PC-9 (cell line): ENCODE data around the gene PPP2R2B. TPM values are rescaled to one million over a fixed set of nuclear protein-coding genes. Genes with fewer than 3 reads are reported as not detected.

Source experiments
- BruUV-seq: library from RNA; stranded (reverse); fragments of 400-500 nt; replicated peaks from 2 replicates; lab custom pipeline; 2021; lab: Mats Ljungman, UMichigan
- CTCF ChIA-PET: fragments of 300-600 bp; sonication (Branson Sonifier 250); formaldehyde crosslinking; loops from one replicate; lab custom pipeline; 2022; ENCODE audit warnings: antibody characterized with exemption; lab: Charles Lee
- POLR2A ChIA-PET: fragments of 300-600 bp; sonication (Branson Sonifier 250); formaldehyde crosslinking; loops from one replicate; lab custom pipeline; 2022; ENCODE audit warnings: antibody characterized with exemption; ENCODE audit not compliant: unreplicated experiment; lab: Charles Lee
- DNase-seq, 2 experiments: peaks; one replicate each; pipeline versions ENCODE4 v3.0.0 to v3.0.0-alpha.2; 2015 to 2022; ENCODE audit warnings: mixed read lengths in 1 of 2
- H2AFZ ChIP-seq: fragments of 200-600 bp; sonication (generic); 2 replicates; pipeline ENCODE4 v1.8.1; 2017; ENCODE audit warnings: antibody characterized with exemption
- H3F3A ChIP-seq: fragments of 200-600 bp; sonication (generic); 2 replicates; pipeline ENCODE4 v1.8.1; 2017; ENCODE audit warnings: antibody characterized with exemption, mild to moderate bottlenecking, low read depth; ENCODE audit not compliant: insufficient read depth
- H3K27ac ChIP-seq: fragments of 200-600 bp; sonication (generic); 2 replicates; pipeline ENCODE4 v1.6.1; 2016; ENCODE audit warnings: mixed run types
- H3K27me3 ChIP-seq: fragments of 200-600 bp; sonication (generic); 2 replicates; pipeline ENCODE4 v1.6.1; 2016; ENCODE audit warnings: low read depth, mixed run types; ENCODE audit not compliant: insufficient read depth
- H3K36me3 ChIP-seq: fragments of 200-600 bp; sonication (generic); 2 replicates; pipeline ENCODE4 v1.6.1; 2016; ENCODE audit warnings: low read depth, mixed run types
- H3K4me1 ChIP-seq: fragments of 200-600 bp; sonication (generic); replicated peaks from 2 replicates; pipeline ENCODE4 v1.6.1; 2016; ENCODE audit warnings: mixed run types; ENCODE audit not compliant: insufficient read depth
- H3K4me2 ChIP-seq: fragments of 200-600 bp; sonication (generic); 2 replicates; pipeline ENCODE4 v1.6.1; 2017; ENCODE audit warnings: mixed run types
- H3K4me3 ChIP-seq: fragments of 200-600 bp; sonication (generic); 2 replicates; pipeline ENCODE4 v1.6.1; 2016; ENCODE audit warnings: mixed run types
- H3K79me2 ChIP-seq: fragments of 200-600 bp; sonication (generic); 2 replicates; pipeline ENCODE4 v1.6.1; 2017; ENCODE audit warnings: low read depth, mixed run types
- H3K9me2 ChIP-seq: fragments of 200-600 bp; sonication (generic); 2 replicates; pipeline ENCODE4 v1.8.1; 2017; ENCODE audit warnings: mild to moderate bottlenecking; ENCODE audit not compliant: insufficient read depth
- H3K9me3 ChIP-seq: fragments of 200-600 bp; sonication (generic); 2 replicates; pipeline ENCODE4 v1.8.1; 2016; ENCODE audit warnings: low read depth; ENCODE audit not compliant: insufficient read depth
- H4K20me1 ChIP-seq: fragments of 200-600 bp; sonication (generic); 2 replicates; pipeline ENCODE4 v1.8.1; 2017; ENCODE audit not compliant: insufficient read depth
- EZH2 ChIP-seq: fragments of 200-600 bp; sonication (generic); IDR thresholded peaks from 2 replicates; pipeline ENCODE4 v1.8.0; 2017; ENCODE audit warnings: antibody characterized with exemption, low read depth
- intact Hi-C: fragments of 100-400 bp; cut with micrococcal nuclease; formaldehyde crosslinking; loops from one replicate; pipeline ENCODE4 v1.10.0; 2022; ENCODE audit not compliant: unreplicated experiment
- total RNA-seq: library from RNA; stranded (reverse); gene quantifications from 2 replicates; pipeline ENCODE4 v1.2.3, GENCODE V29; 2021
- TF ChIP-seq, protein P1 (sequence below): fragments of 200-600 bp; sonication (generic); conservative IDR thresholded peaks from 2 replicates; pipeline ENCODE4 v1.6.1; 2017; ENCODE audit warnings: mixed run types, antibody characterized with exemption, mild to moderate bottlenecking, moderate library complexity

Gene PPP2R2B
- total RNA-seq, 1 experiment from 2014 or later = not detected

DNA sequence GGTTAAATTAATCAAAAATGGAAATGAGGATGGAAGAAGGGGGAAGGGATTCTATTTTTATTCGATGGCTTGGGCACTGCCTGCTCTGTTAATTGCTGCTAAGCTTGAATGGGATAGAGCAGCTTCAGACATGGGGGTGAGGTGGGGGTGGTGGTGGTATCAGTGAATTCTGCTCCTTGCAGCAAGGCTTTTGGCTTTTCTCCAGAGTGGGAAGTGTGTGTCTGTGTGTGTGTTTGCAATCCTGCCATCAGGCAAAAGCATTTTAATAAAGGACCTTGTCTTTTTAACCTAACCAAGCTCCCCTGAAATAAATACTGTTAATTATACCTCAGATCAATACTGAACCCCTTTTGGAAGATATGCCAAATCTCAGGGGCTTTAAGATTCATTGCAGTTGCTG is 251.6 kb downstream of the PPP2R2B start:
- intact Hi-C loops = no loop called here
- no TSS peak for BruUV-seq

DNA sequence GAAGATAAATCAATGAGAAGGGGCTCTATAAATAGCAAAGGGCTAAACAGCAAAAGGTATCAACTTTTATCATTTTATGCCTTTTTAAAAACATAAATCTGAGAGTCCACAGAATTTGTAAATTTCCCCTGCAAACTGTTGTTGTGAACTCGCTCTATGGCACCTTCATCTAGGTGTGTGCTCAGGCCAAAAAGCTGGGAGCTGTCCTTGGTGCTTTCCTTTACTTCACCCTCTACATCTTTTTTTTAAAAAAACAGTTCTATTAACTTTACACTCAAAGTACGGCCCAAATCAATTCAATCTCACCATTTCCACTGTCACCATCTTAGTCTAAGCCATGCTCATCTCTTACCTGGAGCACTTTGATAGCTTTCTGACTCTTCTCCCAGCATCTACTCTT is 254.4 kb downstream of the PPP2R2B start:
- H2AFZ ChIP-seq = no peak overlapping the region
- H3K9me2 ChIP-seq = no peaks in the 10 kb centered on the region; the same call in 1 of the 2 replicates
- H3F3A ChIP-seq = no peaks in the 10 kb centered on the region
- H4K20me1 ChIP-seq = no peaks in the 10 kb centered on the region
- H3K4me1 ChIP-seq = no peaks in the 10 kb centered on the region
- BruUV-seq = no TSS peak
- no peak overlapping the region for H3K4me3 ChIP-seq
- H3K36me3 ChIP-seq = no peaks in the 10 kb centered on the region
- TF ChIP-seq, protein P1, sequence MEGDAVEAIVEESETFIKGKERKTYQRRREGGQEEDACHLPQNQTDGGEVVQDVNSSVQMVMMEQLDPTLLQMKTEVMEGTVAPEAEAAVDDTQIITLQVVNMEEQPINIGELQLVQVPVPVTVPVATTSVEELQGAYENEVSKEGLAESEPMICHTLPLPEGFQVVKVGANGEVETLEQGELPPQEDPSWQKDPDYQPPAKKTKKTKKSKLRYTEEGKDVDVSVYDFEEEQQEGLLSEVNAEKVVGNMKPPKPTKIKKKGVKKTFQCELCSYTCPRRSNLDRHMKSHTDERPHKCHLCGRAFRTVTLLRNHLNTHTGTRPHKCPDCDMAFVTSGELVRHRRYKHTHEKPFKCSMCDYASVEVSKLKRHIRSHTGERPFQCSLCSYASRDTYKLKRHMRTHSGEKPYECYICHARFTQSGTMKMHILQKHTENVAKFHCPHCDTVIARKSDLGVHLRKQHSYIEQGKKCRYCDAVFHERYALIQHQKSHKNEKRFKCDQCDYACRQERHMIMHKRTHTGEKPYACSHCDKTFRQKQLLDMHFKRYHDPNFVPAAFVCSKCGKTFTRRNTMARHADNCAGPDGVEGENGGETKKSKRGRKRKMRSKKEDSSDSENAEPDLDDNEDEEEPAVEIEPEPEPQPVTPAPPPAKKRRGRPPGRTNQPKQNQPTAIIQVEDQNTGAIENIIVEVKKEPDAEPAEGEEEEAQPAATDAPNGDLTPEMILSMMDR = no peak
- no peak for TF ChIP-seq EZH2
- H3K4me2 ChIP-seq = no peak overlapping the region
- POLR2A ChIA-PET = no interaction called here
- H3K9me3 ChIP-seq = no peaks in the 10 kb centered on the region
- peaks cover 17% of the 10 kb centered on the region; the same call in 1 of the 2 replicates for H3K27me3 ChIP-seq
- CTCF ChIA-PET = no interaction called here
- DNase-seq = no peak
- no peak overlapping the region for H3K27ac ChIP-seq
- H3K79me2 ChIP-seq = no peaks in the 10 kb centered on the region
- intact Hi-C loops = no loop called here

More for the DNA sequence above, 251.6 kb downstream of the PPP2R2B start:
- no peaks in the 10 kb centered on the region for H3K36me3 ChIP-seq
- DNase-seq = no peak
- no peaks in the 10 kb centered on the region for H3F3A ChIP-seq
- no peak overlapping the region for H3K4me2 ChIP-seq
- no peak overlapping the region for H3K4me3 ChIP-seq
- no peak overlapping the region for H3K27ac ChIP-seq
- H3K79me2 ChIP-seq = no peaks in the 10 kb centered on the region
- CTCF ChIA-PET = no interaction called here
- H3K4me1 ChIP-seq = no peaks in the 10 kb centered on the region
- no peaks in the 10 kb centered on the region for H4K20me1 ChIP-seq
- POLR2A ChIA-PET = no interaction called here
- no peak overlapping the region for H2AFZ ChIP-seq
- TF ChIP-seq, protein P1 = no peak
- TF ChIP-seq EZH2 = no peak
- H3K27me3 ChIP-seq = no peaks in the 10 kb centered on the region
- no peaks in the 10 kb centered on the region for H3K9me2 ChIP-seq
- no peaks in the 10 kb centered on the region for H3K9me3 ChIP-seq

DNA sequence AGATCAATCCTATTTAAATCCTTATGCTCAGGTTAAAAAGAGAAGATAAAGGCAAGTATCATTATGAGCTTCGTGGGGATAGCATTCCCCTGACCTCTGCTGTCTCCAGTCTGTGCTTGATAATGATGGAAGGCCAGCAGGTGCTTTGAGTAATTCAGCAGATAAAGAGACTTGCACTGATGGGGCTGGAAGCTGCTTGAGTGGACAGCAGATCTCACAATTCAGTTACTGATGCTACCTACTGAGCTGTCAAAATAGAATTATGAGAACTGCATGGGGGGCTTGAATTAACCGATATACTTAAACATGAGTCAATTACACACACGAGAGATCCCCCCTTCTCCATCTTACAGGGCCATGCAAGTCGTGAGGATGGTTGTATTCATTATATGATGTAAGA is 254.9 kb downstream of the PPP2R2B start:
- H3F3A ChIP-seq = no peaks in the 10 kb centered on the region
- H3K4me1 ChIP-seq = no peaks in the 10 kb centered on the region
- H3K79me2 ChIP-seq = no peaks in the 10 kb centered on the region
- H3K27ac ChIP-seq = no peak overlapping the region
- H2AFZ ChIP-seq = no peak overlapping the region
- no peaks in the 10 kb centered on the region for H3K36me3 ChIP-seq
- TF ChIP-seq, protein P1 = no peak
- no peak for TF ChIP-seq EZH2
- H3K9me3 ChIP-seq = no peaks in the 10 kb centered on the region
- no peaks in the 10 kb centered on the region; the same call in 1 of the 2 replicates for H3K9me2 ChIP-seq
- no peak overlapping the region for H3K4me2 ChIP-seq
- intact Hi-C loops = no loop called here
- ChIA-PET POLR2A (no interaction called here), CTCF (no interaction called here)
- no peak for DNase-seq
- H4K20me1 ChIP-seq = no peaks in the 10 kb centered on the region
- H3K4me3 ChIP-seq = no peak overlapping the region
- H3K27me3 ChIP-seq = peaks cover 22% of the 10 kb centered on the region; the same call in 1 of the 2 replicates
- no TSS peak for BruUV-seq
